IMR-90 (cell line): ENCODE data around the gene ERLIN1.

Source experiments
- BHLHE40 ChIP-seq: fragments of 150-350 bp; IDR thresholded peaks from 2 replicates; pipeline ENCODE4 v1.6.1; 2016; ENCODE audit warnings: mild to moderate bottlenecking, low read depth, low read length
- CTCF ChIP-seq: conservative IDR thresholded peaks from 2 replicates; pipeline ENCODE4 v1.5.1; 2012; ENCODE audit warnings: mild to moderate bottlenecking, low read depth, low read length, improper control_type of control experiment
- MAZ ChIP-seq: IDR thresholded peaks from 2 replicates; pipeline ENCODE4 v1.6.1; 2012; ENCODE audit warnings: low read depth, mild to moderate bottlenecking, low read length, improper control_type of control experiment, moderate library complexity, borderline replicate concordance
- POLR2A ChIP-seq: IDR thresholded peaks from 2 replicates; pipeline ENCODE4 v1.6.1; 2012; ENCODE audit warnings: mild to moderate bottlenecking, low read depth, low read length
- RAD21 ChIP-seq: IDR thresholded peaks from 2 replicates; pipeline ENCODE4 v1.6.1; 2012; ENCODE audit warnings: low read length, improper control_type of control experiment
- RCOR1 ChIP-seq: IDR thresholded peaks from 2 replicates; pipeline ENCODE4 v1.6.1; 2012; ENCODE audit warnings: mild to moderate bottlenecking, low read length, improper control_type of control experiment; ENCODE audit not compliant: insufficient replicate concordance
- RFX5 ChIP-seq: IDR thresholded peaks from 2 replicates; pipeline ENCODE4 v1.8.0; 2012; ENCODE audit warnings: low read depth, mild to moderate bottlenecking, low read length, moderate library complexity
- USF2 ChIP-seq: fragments of 150-350 bp; IDR thresholded peaks from 2 replicates; pipeline ENCODE4 v1.6.1; 2017; ENCODE audit warnings: mild to moderate bottlenecking, antibody characterized with exemption, low read length, low read depth

- TF ChIP-seq CTCF (no peak), POLR2A (no peak), USF2 (no peak), MAZ (no peak), RCOR1 (no peak), RFX5 (no peak), BHLHE40 (no peak), RAD21 (no peak)
Measured at GRCh38 chr10:100162696-100163095, 23.1 kb downstream of the ERLIN1 start.
